ENCODE measurements around the gene ZBTB37.
"Not testable (repeated sequence)": the region's sequence is repeated elsewhere in the genome, so short reads cannot be mapped to it uniquely, and the experiment has no call there.

ZBTB37 gene

DNA sequence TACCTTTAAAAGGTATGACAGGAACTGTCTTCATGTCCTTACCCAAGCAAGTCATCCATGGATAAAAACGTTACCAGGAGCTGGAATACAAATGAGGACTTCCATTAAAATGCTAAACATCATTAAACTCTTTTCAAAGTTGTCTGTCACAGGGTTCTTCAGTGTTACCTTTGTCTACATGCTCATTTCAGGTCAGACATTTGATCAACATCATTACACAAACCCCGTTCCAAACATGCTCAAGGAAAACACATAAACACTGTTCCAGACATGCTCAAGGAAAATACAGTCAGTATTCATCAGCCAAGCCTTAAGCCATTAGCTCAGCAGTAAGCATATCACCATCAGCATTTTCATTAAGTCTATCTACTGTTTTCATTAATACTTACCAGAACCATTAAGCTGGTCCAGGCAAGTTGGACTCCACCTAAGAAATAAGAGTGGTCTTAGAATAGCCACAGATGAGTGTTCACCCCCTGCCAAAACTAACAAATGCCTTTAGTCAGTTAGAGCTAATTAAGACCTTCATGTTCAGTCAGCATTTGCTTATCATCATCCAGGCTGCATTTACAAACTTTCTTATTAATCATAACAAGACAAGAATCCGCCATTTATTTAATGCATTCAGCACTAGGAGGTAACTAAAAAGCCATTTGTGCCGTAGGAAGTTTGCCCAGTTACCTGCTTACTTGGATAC, 2.6 kb upstream of the ZBTB37 start:
- no peak for DNase-seq

GRCh38 chr1:173866413-173867115, 1.6 kb upstream of the ZBTB37 start:
- no peak for DNase-seq

GRCh38 chr1:173867141-173867752, 933 bp upstream of the ZBTB37 start:
- no peak for DNase-seq

DNA sequence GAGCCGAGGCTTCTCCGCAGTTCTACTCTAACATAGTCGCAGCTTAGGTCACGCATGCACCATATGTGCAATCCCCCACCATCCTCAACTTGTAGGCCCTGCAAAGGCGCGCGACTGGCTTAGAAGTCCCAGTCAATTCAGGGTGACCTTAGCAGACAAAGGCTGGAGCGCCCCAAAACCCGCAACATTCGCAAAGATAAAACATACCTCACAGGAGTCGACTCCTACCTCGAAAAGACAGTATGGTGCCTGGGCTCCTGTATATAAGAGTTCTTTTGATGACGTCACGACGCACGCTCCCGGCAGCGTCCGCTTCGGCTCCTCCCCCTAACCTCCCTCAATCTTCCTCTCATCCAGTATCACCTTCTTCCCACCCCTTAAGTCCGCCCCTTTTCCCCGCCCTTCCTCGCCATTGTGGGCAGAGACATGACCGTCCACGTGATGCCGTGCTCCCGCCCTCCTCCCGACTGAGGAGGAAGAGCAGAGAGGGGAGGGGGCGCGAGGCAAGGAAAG, 371 bp upstream of the ZBTB37 start, which contains the start of gene GAS5:
TSS of gene GAS5 (minus strand) at position 237 of the 513 bp plus-strand sequence.
- peak; percentile 98 for DNase-seq

GRCh38 chr1:173869021-173869359, 810 bp downstream of the ZBTB37 start:
- no peak for DNase-seq

GRCh38 chr1:173870252-173871075, 2.3 kb downstream of the ZBTB37 start:
- DNase-seq, result no peak

DNA sequence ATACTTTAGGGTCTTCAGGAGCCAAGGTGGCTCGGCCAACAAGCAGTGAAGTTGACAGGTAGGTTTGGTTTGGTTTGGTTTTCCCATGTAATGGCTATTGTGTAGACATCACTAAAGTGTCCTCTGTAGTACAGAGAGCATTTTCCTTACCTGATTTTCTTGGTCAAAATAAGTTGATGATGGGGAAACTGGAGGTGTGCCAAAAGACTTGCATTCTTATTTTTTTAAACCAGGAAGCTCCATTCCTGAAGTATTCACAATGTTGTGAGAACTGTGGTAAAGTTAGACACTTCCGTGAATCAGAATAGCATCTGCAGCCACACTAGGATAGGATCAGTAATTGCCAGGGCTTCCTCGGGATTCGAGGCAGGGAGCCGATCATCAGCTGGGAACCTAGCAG, 2.9 kb downstream of the ZBTB37 start:
- DNase-seq, result no peak

DNA sequence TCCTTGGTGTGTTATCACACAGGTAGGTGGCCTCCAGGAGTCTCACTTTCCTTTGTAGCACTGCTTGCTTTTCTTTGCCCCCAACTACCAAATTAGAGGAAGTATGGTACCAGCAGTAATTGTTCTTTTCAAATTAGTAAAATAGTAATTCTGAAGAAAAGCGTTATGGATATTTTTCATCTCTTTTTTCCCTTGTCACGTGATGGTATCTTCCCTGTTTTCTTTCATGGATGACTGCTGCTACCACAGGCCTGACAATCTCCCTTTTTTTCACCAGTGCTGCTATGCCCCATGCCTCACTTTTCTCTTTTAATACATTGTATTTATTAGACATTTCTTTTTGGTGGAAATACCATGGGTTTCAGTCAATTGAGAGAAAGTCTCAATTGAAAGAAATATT, 3.3 kb downstream of the ZBTB37 start:
- DNase-seq, result no peak

- no peak for DNase-seq
Observed at GRCh38 chr1:173876732-173877131, 8.6 kb downstream of the ZBTB37 start.

DNA sequence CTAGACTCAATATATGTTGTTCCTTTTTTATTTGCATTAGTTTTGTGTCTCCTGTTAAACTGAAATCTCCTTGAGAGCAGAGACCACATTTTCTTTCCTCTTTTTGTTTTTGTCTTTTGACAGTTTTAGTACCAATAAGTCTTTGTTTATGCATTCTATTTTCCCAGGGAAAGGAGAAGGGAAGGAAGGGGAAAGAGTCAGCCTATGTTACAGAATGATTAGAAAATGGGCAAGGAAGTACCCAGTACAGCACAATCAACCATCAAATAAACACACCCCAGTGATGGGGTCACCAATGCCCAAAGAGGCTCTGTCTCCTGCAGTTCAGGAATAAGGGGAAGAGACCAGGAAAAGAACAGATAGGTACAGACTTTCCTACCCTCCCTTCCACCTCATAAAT, 10.1 kb downstream of the ZBTB37 start:
- no peak for DNase-seq

- not testable (repeated sequence) for DNase-seq
Observed at GRCh38 chr1:173881117-173881516, 12.9 kb downstream of the ZBTB37 start.

GRCh38 chr1:173884701-173885100, 16.5 kb downstream of the ZBTB37 start:
- DNase-seq, result no peak

- DNase-seq, result no peak
Observed at GRCh38 chr1:173886746-173887611, 18.8 kb downstream of the ZBTB37 start.

GRCh38 chr1:173887627-173888026, 19.4 kb downstream of the ZBTB37 start:
- no peak for DNase-seq

GRCh38 chr1:173888749-173889148, 20.6 kb downstream of the ZBTB37 start:
- no peak for DNase-seq

DNA sequence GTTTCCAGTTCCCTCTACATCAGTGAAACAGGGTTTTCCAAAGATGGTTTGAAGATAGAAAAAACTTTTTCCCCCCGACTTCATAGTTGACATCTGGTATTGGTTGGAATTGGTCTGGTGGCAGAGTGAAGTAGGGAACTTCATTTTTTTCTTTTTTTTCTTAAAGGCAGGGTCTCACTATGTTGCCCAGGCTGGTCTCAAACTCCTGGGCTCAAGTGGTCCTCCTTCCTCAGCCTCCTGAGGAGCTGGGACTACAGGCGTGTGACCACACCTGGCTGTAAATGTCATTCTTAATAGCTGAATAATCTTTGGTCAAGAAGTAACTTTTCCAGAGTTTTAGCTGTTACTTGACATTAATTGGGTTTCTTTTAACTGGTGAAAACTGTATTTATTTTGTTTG, 21.7 kb downstream of the ZBTB37 start:
- DNase-seq, result no peak

DNA sequence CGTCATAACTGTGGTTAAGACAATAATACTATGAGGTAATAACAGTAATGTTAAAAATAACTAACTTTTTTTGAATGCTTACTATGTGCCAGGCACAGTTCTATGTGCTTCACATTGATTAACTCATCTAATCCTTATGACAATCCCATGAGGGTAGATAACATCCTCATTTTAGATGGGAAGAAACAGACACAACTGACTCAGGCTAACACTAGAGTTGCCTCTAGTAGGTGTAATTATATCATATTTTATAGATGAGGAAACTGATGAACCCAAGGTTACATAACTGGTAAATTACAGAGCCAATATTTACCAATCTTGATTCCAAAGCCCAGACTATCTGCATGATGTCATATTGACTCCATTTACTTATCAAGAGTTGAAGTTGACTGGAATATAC, 25.4 kb downstream of the ZBTB37 start:
- no peak for DNase-seq

DNA sequence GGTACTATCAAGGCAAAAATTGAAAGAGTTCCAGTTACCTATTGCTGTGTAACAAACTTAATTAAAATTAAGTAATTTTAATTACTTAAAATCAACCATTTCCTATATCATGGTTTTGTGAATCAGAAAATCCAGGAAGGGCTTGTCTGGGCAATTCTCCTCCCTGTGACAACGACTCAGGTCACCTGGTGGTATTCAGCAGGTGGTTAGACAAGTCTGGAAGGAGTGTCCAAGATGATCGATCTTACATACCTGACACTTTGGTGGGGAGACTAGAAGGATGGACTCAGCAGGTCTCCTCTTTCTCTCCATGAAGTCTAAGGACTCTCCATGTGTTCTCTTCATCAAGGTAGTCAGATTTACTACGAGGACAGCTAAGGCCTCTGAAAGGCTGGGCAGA, 26.0 kb downstream of the ZBTB37 start:
- no peak for DNase-seq

DNA sequence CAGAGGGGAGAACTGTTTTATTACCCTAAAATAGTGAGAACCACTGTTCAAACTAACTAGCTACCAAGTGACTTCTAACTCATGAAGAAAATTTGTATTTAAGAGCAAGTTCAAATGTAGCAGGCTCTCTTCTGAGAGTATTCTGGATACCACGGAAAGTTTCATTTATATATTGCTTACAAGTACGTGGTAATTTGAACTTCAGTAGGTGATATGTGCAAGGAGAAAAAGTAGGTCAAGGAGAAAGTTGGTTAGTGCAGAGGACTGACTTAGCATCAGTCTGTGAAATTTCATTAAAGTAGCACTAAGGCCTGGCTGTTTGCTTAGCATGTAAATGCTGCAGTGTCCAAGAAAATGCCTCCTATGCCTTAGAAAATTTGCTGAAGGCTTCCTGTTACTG, 32.2 kb downstream of the ZBTB37 start:
- DNase-seq, result no peak

DNA sequence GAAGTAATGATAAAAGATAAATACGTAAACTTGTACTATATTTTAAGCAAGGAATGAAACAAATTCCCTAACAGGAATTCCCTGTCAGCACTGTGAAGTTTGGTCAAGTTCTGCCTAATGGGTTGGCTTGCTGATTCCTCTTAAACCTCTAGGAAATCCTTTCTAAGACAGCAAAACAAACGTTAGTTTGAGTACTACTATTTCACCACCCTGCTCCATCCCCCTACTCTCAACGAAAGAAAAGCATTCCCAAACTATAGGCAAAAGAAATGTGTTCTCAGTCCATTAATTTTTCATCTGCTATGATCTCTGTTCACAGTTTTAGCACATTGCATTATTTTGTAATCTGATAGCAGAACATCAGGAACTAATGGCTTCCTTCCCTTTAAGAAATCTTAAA, 32.8 kb downstream of the ZBTB37 start:
- DNase-seq, result no peak

GRCh38 chr1:173903827-173904531, 35.8 kb downstream of the ZBTB37 start:
- DNase-seq, result no peak
